ENCODE data around the gene UQCRFS1. TPM values are rescaled to one million over a fixed set of nuclear protein-coding genes. Genes with fewer than 3 reads are reported as not detected.

The UQCRFS1 gene
- total RNA-seq, result 10 to 100 TPM; 40.3 to 55.6 TPM

DNA sequence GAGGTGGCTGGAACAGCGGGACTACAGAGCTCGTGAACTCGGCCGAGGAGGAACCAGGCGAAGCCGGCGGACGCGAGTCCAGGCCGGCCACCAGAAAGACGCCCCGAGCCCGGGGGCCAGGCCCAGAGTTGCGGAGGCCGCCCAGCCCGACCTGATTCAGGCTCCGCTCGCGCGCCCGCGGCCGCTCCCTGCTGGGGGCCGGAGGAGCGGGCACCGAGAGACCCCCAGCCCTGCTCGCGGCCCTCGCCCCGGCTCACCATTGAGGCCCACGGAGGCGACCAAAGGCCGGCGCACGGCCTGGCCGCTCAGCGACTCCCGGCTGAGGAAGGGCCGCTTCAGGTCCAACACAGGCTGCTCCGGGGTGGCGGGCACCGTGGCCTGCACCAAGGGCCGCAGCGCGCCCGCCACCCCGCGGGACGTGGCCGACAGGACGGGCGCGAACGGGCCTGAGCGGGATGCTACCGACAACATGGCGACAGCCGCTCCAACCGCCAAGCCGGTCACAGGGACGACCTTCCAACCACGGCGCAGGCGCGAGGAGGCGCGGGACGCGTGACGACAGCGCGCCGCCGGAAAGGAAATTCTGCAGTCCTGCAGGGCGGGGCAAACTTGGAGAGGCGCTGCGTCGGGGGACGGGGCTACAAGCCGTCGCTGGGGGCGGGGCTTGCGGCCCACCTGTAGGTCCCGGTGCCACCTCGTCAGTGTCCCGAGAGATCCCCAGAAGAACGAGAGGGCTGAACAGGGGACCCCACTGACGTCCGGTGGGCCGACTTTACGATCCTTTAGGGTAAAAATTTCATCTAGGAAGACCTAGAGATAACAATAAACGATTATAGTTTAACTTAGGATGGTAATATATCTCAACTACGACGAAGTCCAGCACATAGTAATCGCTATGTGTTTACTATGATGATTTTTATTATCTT, at the start of gene UQCRFS1:
Gene UQCRFS1, minus strand, starts transcription at position 504 of the 926 bp plus-strand sequence. Its CDS starts 33 bp downstream, at position 471.

Small RNA genes lying within 50 kb of the gene (small RNA-seq; reads per million reads assigned to genes)
- gene RN7SL340P, result 0 to 0.06 reads per million in 2 donors
